OCI-LY3 (cell line): ENCODE measurements around the gene PLA2G4F.

Experiments used
- EZH2phosphoT487 ChIP-seq: fragments of 200-600 bp; shearing (Covaris generic); IDR thresholded peaks from 2 replicates; pipeline ENCODE4 v1.6.1; 2018; ENCODE audit warnings: antibody characterized with exemption, mixed run types, low read depth
- TF ChIP-seq, protein P1 (sequence below): fragments of 200-600, 300-600 bp; sonication (generic); IDR thresholded peaks from 2 replicates; pipeline ENCODE4 v1.5.1; 2014; ENCODE audit warnings: antibody characterized with exemption, low read length, low read depth

- TF ChIP-seq, protein P1, sequence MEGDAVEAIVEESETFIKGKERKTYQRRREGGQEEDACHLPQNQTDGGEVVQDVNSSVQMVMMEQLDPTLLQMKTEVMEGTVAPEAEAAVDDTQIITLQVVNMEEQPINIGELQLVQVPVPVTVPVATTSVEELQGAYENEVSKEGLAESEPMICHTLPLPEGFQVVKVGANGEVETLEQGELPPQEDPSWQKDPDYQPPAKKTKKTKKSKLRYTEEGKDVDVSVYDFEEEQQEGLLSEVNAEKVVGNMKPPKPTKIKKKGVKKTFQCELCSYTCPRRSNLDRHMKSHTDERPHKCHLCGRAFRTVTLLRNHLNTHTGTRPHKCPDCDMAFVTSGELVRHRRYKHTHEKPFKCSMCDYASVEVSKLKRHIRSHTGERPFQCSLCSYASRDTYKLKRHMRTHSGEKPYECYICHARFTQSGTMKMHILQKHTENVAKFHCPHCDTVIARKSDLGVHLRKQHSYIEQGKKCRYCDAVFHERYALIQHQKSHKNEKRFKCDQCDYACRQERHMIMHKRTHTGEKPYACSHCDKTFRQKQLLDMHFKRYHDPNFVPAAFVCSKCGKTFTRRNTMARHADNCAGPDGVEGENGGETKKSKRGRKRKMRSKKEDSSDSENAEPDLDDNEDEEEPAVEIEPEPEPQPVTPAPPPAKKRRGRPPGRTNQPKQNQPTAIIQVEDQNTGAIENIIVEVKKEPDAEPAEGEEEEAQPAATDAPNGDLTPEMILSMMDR = no peak
- TF ChIP-seq EZH2phosphoT487 = no peak
These were observed 29.4 kb upstream of the PLA2G4F start for GRCh38 chr15:42185801-42186200.
